Thymus (tissue), 14 donors: ENCODE data around the gene IGFL3. TPM values are rescaled to one million over a fixed set of nuclear protein-coding genes. Genes with fewer than 3 reads are reported as not detected.
"Not testable (repeated sequence)": the region's sequence is repeated elsewhere in the genome, so short reads cannot be mapped to it uniquely, and the experiment has no call there.

Experiments
- DNase-seq, 9 donors: peaks; one replicate each; pipeline ENCODE4 v3.0.0-alpha.2; 2013; ENCODE audit warnings: low spot score in 9 of 9, low read depth in 6 of 9, missing footprints in 1 of 9
- H3K27ac ChIP-seq, 2 donors: one replicate each; pipeline ENCODE4 v1.5.1; 2013; ENCODE audit warnings: control low read depth in 1 of 2, low read depth in 1 of 2, low read length in 1 of 2, mild to moderate bottlenecking in 1 of 2, moderate library complexity in 1 of 2
- H3K27me3 ChIP-seq, 2 donors: one replicate each; pipeline ENCODE4 v1.5.1; 2013; ENCODE audit warnings: low read length in 1 of 2; ENCODE audit not compliant: control insufficient read depth in 2 of 2, insufficient read depth in 1 of 2
- H3K36me3 ChIP-seq, 2 donors: one replicate each; pipeline ENCODE4 v1.5.1; 2013; ENCODE audit warnings: low read length in 1 of 2, mild to moderate bottlenecking in 1 of 2, moderate library complexity in 1 of 2; ENCODE audit not compliant: control insufficient read depth in 2 of 2, insufficient read depth in 2 of 2
- H3K4me1 ChIP-seq, 2 donors: one replicate each; pipeline ENCODE4 v1.5.1; 2013; ENCODE audit warnings: low read length in 2 of 2; ENCODE audit not compliant: control insufficient read depth in 2 of 2, insufficient read depth in 2 of 2
- H3K4me3 ChIP-seq, 2 donors: one replicate each; pipeline ENCODE4 v1.5.1; 2013; ENCODE audit warnings: low read length in 2 of 2, control low read depth in 1 of 2, mild to moderate bottlenecking in 1 of 2
- H3K9me3 ChIP-seq, 2 donors: one replicate each; pipeline ENCODE4 v1.5.1; 2013; ENCODE audit warnings: low read length in 1 of 2, mild to moderate bottlenecking in 1 of 2; ENCODE audit not compliant: control insufficient read depth in 2 of 2, insufficient read depth in 1 of 2
- whole genome bisulfite sequencing: extraction: QIAGEN DNeasy Blood & Tissue Kit; methylation state at CpG from one replicate; pipeline ENCODE4 v1.1.7; 2013; 5-methylcytosine and 5-hydroxymethylcytosine counted together
- long read RNA-seq, 10 donors: transcript quantifications; one replicate each; lab custom pipeline, GENCODE V29; 2026
- polyA plus RNA-seq: library from polyadenylated mRNA; stranded (reverse); fragments of 200-250 nt; gene quantifications from one replicate; pipeline ENCODE4 v1.2.3, GENCODE V29; 2013
- total RNA-seq: library from RNA; stranded (reverse); fragments of 120-200 nt; gene quantifications from one replicate; pipeline ENCODE4 v1.2.4, GENCODE V29; 2013
- donor health status: healthy.

Gene IGFL3
- total RNA-seq (not detected), polyA plus RNA-seq (0.66 TPM)
- long read RNA-seq, donor 1: 0 reads
- long read RNA-seq, donor 2: 0 reads
- long read RNA-seq, donor 3: 0 reads
- long read RNA-seq, donor 4: 0 reads
- long read RNA-seq, donor 5: 0 reads
- long read RNA-seq, donor 6: 0 reads
- long read RNA-seq, donor 7: 0 reads
- long read RNA-seq, donor 8: 0 reads
- long read RNA-seq, donor 9: 0 reads
- long read RNA-seq, donor 10: 0 reads

DNA sequence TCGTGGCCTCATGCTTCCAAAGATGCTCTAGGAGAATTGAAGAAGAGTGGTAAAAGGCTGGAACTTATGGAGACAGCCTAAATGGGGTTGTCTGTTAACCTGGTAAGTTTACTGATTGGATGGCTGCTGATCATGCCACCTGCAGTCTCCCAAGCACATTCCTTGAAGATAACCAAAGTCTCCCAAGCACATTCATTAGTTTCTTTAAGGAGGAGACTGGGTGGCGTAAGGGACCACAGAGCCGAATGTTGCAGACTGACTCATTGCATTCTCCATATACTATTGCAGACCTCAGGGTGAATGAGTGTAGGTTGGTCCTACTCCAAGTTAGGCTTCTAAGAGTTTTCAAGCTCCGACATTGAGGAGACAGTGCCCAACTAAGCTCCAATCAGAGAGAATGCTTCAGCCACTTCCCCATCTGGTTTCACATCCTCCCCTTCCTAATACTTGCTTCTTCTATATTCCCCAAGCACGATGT lies at the start of gene IGFL3:
Gene IGFL3 (minus strand): TSS at position 51 of the 478 bp plus-strand sequence. CDS start 39 bp downstream, at position 12.
- Histone ChIP-seq H3K9me3 (no peaks in the 10 kb centered on the region), H3K36me3 (no peaks in the 10 kb centered on the region), H3K27ac (no peak within 1 kb of the TSS), H3K4me3 (no peak within 1 kb of the TSS), H3K4me1 (no peaks in the 10 kb centered on the region), H3K27me3 (peaks cover 0 to 5% of the 10 kb centered on the region in 2 donors)
- DNase-seq: no peak
- 91% methylated on average over 5 of the region's 5 CpGs for WGBS

DNA sequence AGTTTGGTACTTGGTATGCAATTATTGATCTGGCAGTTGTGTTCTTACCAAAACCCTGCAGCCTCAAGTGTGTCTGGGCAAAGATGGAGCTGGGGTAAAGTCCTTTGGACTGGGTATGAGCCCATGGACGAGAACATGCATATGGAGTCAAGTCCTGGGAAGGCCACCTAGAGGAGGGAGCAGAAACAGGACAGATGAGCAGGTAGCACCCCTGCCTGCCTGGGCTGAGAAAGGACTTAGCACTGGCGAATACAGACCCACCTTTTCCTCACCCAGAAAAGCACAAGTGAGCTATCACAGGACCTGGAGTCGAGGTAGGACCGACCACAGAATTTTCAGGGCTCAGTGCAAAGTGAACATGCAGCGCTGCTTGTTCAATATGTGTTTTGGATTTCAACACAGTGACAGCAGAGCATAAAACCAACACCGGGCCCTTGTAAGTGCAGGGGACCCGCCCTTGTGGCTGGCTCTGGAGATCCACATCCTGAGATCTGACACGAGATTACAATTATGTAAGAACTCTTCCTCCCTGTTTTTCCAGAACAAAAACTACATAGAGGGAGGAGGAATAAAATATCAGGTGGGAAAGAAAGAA lies 49.5 kb upstream of the IGFL3 start:
- H3K4me1 ChIP-seq: no peaks in the 10 kb centered on the region
- no peak for DNase-seq
- no peaks in the 10 kb centered on the region for H3K36me3 ChIP-seq
- H3K27me3 ChIP-seq: no peaks in the 10 kb centered on the region
- no peaks in the 10 kb centered on the region for H3K9me3 ChIP-seq
- no peak overlapping the region for H3K27ac ChIP-seq
- 60% methylated on average over 8 of the region's 8 CpGs for WGBS
- H3K4me3 ChIP-seq: no peak overlapping the region

DNA sequence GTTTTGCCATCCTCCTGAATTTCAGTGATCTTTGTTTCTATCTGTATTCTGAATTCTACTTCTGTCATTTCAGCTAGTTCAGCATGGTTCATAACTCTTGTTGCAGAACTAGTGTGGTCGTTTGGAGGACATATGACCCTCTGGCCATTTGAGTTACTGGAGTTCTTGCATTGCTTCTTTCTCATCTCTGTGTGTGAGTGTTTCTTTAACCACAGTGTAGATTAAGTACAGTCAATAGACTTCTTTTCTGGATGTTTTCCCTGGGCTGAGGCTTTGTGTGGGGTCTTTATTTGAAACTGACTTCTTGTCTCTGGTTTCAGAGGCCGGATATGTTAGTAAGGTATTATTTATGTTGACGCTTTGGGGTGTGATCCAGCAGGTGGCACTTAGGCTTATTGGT lies 38.2 kb upstream of the IGFL3 start:
- no peaks in the 10 kb centered on the region for H3K36me3 ChIP-seq
- no peaks in the 10 kb centered on the region for H3K4me1 ChIP-seq
- 77% methylated on average over 3 of the region's 3 CpGs for WGBS
- H3K27ac ChIP-seq: no peak overlapping the region
- H3K4me3 ChIP-seq: no peak overlapping the region
- no peaks in the 10 kb centered on the region for H3K27me3 ChIP-seq
- peaks cover 0 to 4% of the 10 kb centered on the region in 2 donors for H3K9me3 ChIP-seq
- no peak for DNase-seq

GRCh38 chr19:46161642-46162257 lies 37.3 kb upstream of the IGFL3 start:
- DNase-seq, H3K27me3 ChIP-seq, H3K4me1 ChIP-seq, H3K4me3 ChIP-seq, H3K27ac ChIP-seq, H3K36me3 ChIP-seq, H3K9me3 ChIP-seq: not testable (repeated sequence)
- WGBS: 90% methylated on average over 2 of the region's 2 CpGs

GRCh38 chr19:46160233-46160775 lies 35.8 kb upstream of the IGFL3 start:
- WGBS: over 99% methylated on average over 7 of the region's 7 CpGs
- no peak overlapping the region for H3K27ac ChIP-seq
- H3K9me3 ChIP-seq: peaks cover 0 to 4% of the 10 kb centered on the region in 2 donors
- no peaks in the 10 kb centered on the region for H3K27me3 ChIP-seq
- no peak overlapping the region for H3K4me3 ChIP-seq
- no peaks in the 10 kb centered on the region for H3K36me3 ChIP-seq
- no peak for DNase-seq
- no peaks in the 10 kb centered on the region for H3K4me1 ChIP-seq

GRCh38 chr19:46159418-46160232 lies 35.1 kb upstream of the IGFL3 start:
- WGBS: 65% methylated on average over 4 of the region's 4 CpGs
- H3K9me3 ChIP-seq: peaks cover 0 to 4% of the 10 kb centered on the region in 2 donors
- H3K27me3 ChIP-seq: no peaks in the 10 kb centered on the region
- no peaks in the 10 kb centered on the region for H3K36me3 ChIP-seq
- no peak for DNase-seq
- H3K27ac ChIP-seq: no peak overlapping the region
- no peaks in the 10 kb centered on the region for H3K4me1 ChIP-seq
- H3K4me3 ChIP-seq: no peak overlapping the region

- no peaks in the 10 kb centered on the region for H3K4me1 ChIP-seq
- no peak for DNase-seq
- H3K27ac ChIP-seq: no peak overlapping the region
- no peaks in the 10 kb centered on the region for H3K36me3 ChIP-seq
- no peak overlapping the region for H3K4me3 ChIP-seq
- 91% methylated on average over 3 of the region's 3 CpGs for WGBS
- no peaks in the 10 kb centered on the region for H3K27me3 ChIP-seq
- no peaks in the 10 kb centered on the region for H3K9me3 ChIP-seq
Observed at GRCh38 chr19:46155237-46155636, 30.7 kb upstream of the IGFL3 start.

- H3K36me3 ChIP-seq: no peaks in the 10 kb centered on the region
- no peak overlapping the region for H3K4me3 ChIP-seq
- no peak for DNase-seq
- no peak overlapping the region for H3K27ac ChIP-seq
- H3K27me3 ChIP-seq: peaks cover 0 to 2% of the 10 kb centered on the region in 2 donors
- H3K9me3 ChIP-seq: no peaks in the 10 kb centered on the region
- H3K4me1 ChIP-seq: no peaks in the 10 kb centered on the region
- WGBS: 91% methylated on average over 5 of the region's 5 CpGs
Observed at GRCh38 chr19:46150606-46151005, 26.1 kb upstream of the IGFL3 start.
